PC-9 (cell line): ENCODE data around the gene RAB42. TPM values are rescaled to one million over a fixed set of nuclear protein-coding genes. Genes with fewer than 3 reads are reported as not detected.
A peak's percentile ranks its signal among the peaks of the same experiment; 100 is the strongest.

ENCODE experiments used
- BruUV-seq: library from RNA; stranded (reverse); fragments of 400-500 nt; replicated peaks from 2 replicates; lab custom pipeline; 2021; lab: Mats Ljungman, UMichigan
- CTCF ChIA-PET: fragments of 300-600 bp; sonication (Branson Sonifier 250); formaldehyde crosslinking; loops from one replicate; lab custom pipeline; 2022; ENCODE audit warnings: antibody characterized with exemption; lab: Charles Lee
- POLR2A ChIA-PET: fragments of 300-600 bp; sonication (Branson Sonifier 250); formaldehyde crosslinking; loops from one replicate; lab custom pipeline; 2022; ENCODE audit warnings: antibody characterized with exemption; ENCODE audit not compliant: unreplicated experiment; lab: Charles Lee
- DNase-seq, 2 experiments: peaks; one replicate each; pipeline versions ENCODE4 v3.0.0 to v3.0.0-alpha.2; 2015 to 2022; ENCODE audit warnings: mixed read lengths in 1 of 2
- H2AFZ ChIP-seq: fragments of 200-600 bp; sonication (generic); 2 replicates; pipeline ENCODE4 v1.8.1; 2017; ENCODE audit warnings: antibody characterized with exemption
- H3F3A ChIP-seq: fragments of 200-600 bp; sonication (generic); 2 replicates; pipeline ENCODE4 v1.8.1; 2017; ENCODE audit warnings: antibody characterized with exemption, mild to moderate bottlenecking, low read depth; ENCODE audit not compliant: insufficient read depth
- H3K27ac ChIP-seq: fragments of 200-600 bp; sonication (generic); 2 replicates; pipeline ENCODE4 v1.6.1; 2016; ENCODE audit warnings: mixed run types
- H3K27me3 ChIP-seq: fragments of 200-600 bp; sonication (generic); 2 replicates; pipeline ENCODE4 v1.6.1; 2016; ENCODE audit warnings: low read depth, mixed run types; ENCODE audit not compliant: insufficient read depth
- H3K36me3 ChIP-seq: fragments of 200-600 bp; sonication (generic); 2 replicates; pipeline ENCODE4 v1.6.1; 2016; ENCODE audit warnings: low read depth, mixed run types
- H3K4me1 ChIP-seq: fragments of 200-600 bp; sonication (generic); replicated peaks from 2 replicates; pipeline ENCODE4 v1.6.1; 2016; ENCODE audit warnings: mixed run types; ENCODE audit not compliant: insufficient read depth
- H3K4me2 ChIP-seq: fragments of 200-600 bp; sonication (generic); 2 replicates; pipeline ENCODE4 v1.6.1; 2017; ENCODE audit warnings: mixed run types
- H3K4me3 ChIP-seq: fragments of 200-600 bp; sonication (generic); 2 replicates; pipeline ENCODE4 v1.6.1; 2016; ENCODE audit warnings: mixed run types
- H3K79me2 ChIP-seq: fragments of 200-600 bp; sonication (generic); 2 replicates; pipeline ENCODE4 v1.6.1; 2017; ENCODE audit warnings: low read depth, mixed run types
- H3K9me2 ChIP-seq: fragments of 200-600 bp; sonication (generic); 2 replicates; pipeline ENCODE4 v1.8.1; 2017; ENCODE audit warnings: mild to moderate bottlenecking; ENCODE audit not compliant: insufficient read depth
- H3K9me3 ChIP-seq: fragments of 200-600 bp; sonication (generic); 2 replicates; pipeline ENCODE4 v1.8.1; 2016; ENCODE audit warnings: low read depth; ENCODE audit not compliant: insufficient read depth
- H4K20me1 ChIP-seq: fragments of 200-600 bp; sonication (generic); 2 replicates; pipeline ENCODE4 v1.8.1; 2017; ENCODE audit not compliant: insufficient read depth
- CTCF ChIP-seq: fragments of 200-600 bp; sonication (generic); conservative IDR thresholded peaks from 2 replicates; pipeline ENCODE4 v1.6.1; 2017; ENCODE audit warnings: mixed run types, antibody characterized with exemption, mild to moderate bottlenecking, moderate library complexity
- EZH2 ChIP-seq: fragments of 200-600 bp; sonication (generic); IDR thresholded peaks from 2 replicates; pipeline ENCODE4 v1.8.0; 2017; ENCODE audit warnings: antibody characterized with exemption, low read depth
- intact Hi-C: fragments of 100-400 bp; cut with micrococcal nuclease; formaldehyde crosslinking; loops from one replicate; pipeline ENCODE4 v1.10.0; 2022; ENCODE audit not compliant: unreplicated experiment
- total RNA-seq: library from RNA; stranded (reverse); gene quantifications from 2 replicates; pipeline ENCODE4 v1.2.3, GENCODE V29; 2021

The RAB42 gene
- total RNA-seq, 1 experiment from 2014 or later = 7.6 TPM

GRCh38 chr1:28573564-28573963, 18.5 kb upstream of the RAB42 start:
- DNase-seq = no peak
- Histone ChIP-seq H3K4me1 (peaks cover 4% of the 10 kb centered on the region), H3K4me2 (no peak overlapping the region), H3F3A (peaks cover 23% of the 10 kb centered on the region), H3K27me3 (no peaks in the 10 kb centered on the region), H3K9me3 (no peaks in the 10 kb centered on the region), H3K79me2 (no peaks in the 10 kb centered on the region), H3K27ac (no peak overlapping the region), H4K20me1 (peaks cover under 1% of the 10 kb centered on the region; the same call in 1 of the 2 replicates), H3K4me3 (no peak overlapping the region), H3K9me2 (no peaks in the 10 kb centered on the region), H2AFZ (no peak overlapping the region), H3K36me3 (peaks cover 2% of the 10 kb centered on the region; the same call in 1 of the 2 replicates)
- TF ChIP-seq CTCF = no peak
- TF ChIP-seq EZH2 = no peak
- intact Hi-C loops = no loop called here
- ChIA-PET POLR2A (interaction anchor here (1.0 kb wide), 1 partner anchor 8 kb away, joined by 6 read pairs; no protein-coding TSS in a partner anchor), CTCF (interaction anchor here (0.6 kb wide), 1 partner anchor 608 kb away, joined by 3 read pairs; the partner anchor contains the start of gene SRSF4)
- no TSS peak for BruUV-seq

GRCh38 chr1:28577052-28577678, 14.9 kb upstream of the RAB42 start:
- CTCF ChIA-PET = interaction anchor here (0.6 kb wide), 2 partner anchors 12 to 69 kb away, joined by 4 read pairs; no protein-coding TSS in a partner anchor
- no peak overlapping the region for H3K4me2 ChIP-seq

GRCh38 chr1:28577738-28578536, 14.1 kb upstream of the RAB42 start:
- Histone ChIP-seq H3K27me3 (no peaks in the 10 kb centered on the region), H3K4me2 (no peak overlapping the region), H3K27ac (peak overlapping the region; percentile 22; the same call in 1 of the 2 replicates), H3K9me3 (no peaks in the 10 kb centered on the region), H3K4me1 (peaks cover 9% of the 10 kb centered on the region), H3K79me2 (peaks cover 30% of the 10 kb centered on the region), H3K36me3 (peaks cover 28% of the 10 kb centered on the region), H3K4me3 (no peak overlapping the region), H3F3A (peaks cover 56% of the 10 kb centered on the region), H2AFZ (no peak overlapping the region), H4K20me1 (peaks cover 28% of the 10 kb centered on the region), H3K9me2 (no peaks in the 10 kb centered on the region)
- POLR2A ChIA-PET = interaction anchor here (0.6 to 0.7 kb wide), 3 partner anchors 24 to 299 kb away, joined by 3 to 9 read pairs (median 8); no protein-coding TSS in a partner anchor
- TF ChIP-seq CTCF = no peak
- no peak for TF ChIP-seq EZH2
- DNase-seq = no peak
- intact Hi-C loops = no loop called here
- CTCF ChIA-PET = no interaction called here
- no TSS peak for BruUV-seq

More at GRCh38 chr1:28577052-28577678, 14.9 kb upstream of the RAB42 start:
- DNase-seq = no peak
- Histone ChIP-seq H3F3A (peaks cover 51% of the 10 kb centered on the region), H3K27me3 (no peaks in the 10 kb centered on the region), H3K4me1 (peaks cover 13% of the 10 kb centered on the region), H4K20me1 (peaks cover 28% of the 10 kb centered on the region), H3K36me3 (peaks cover 28% of the 10 kb centered on the region), H3K9me3 (no peaks in the 10 kb centered on the region), H2AFZ (no peak overlapping the region), H3K9me2 (no peaks in the 10 kb centered on the region), H3K4me3 (no peak overlapping the region), H3K27ac (peak overlapping the region; percentile 22; the same call in 1 of the 2 replicates), H3K79me2 (peaks cover 30% of the 10 kb centered on the region)
- POLR2A ChIA-PET = interaction anchor here (0.6 to 0.7 kb wide), 2 partner anchors 72 to 181 kb away, joined by 3 read pairs; no protein-coding TSS in a partner anchor
- TF ChIP-seq EZH2 = no peak
- BruUV-seq = no TSS peak
- intact Hi-C loops = no loop called here
